ENCODE measurements around the gene LRRC4B. TPM values are rescaled to one million over a fixed set of nuclear protein-coding genes. Genes with fewer than 3 reads are reported as not detected.

Gene LRRC4B
- total RNA-seq, 1 donor from 2014 or later = 3.9 TPM

- H3K27me3 ChIP-seq (ENCODE audit: low read depth) = peaks cover 8% of the 10 kb centered on the region
Observed at GRCh38 chr19:50518091-50519005, 49.9 kb downstream of the LRRC4B start.

GRCh38 chr19:50517704-50518075 lies 50.5 kb downstream of the LRRC4B start:
- no peaks in the 10 kb centered on the region for H3K9me3 ChIP-seq
- H3K36me3 ChIP-seq = no peaks in the 10 kb centered on the region
- no peak overlapping the region for H3K27ac ChIP-seq
- no peaks in the 10 kb centered on the region for H3K4me1 ChIP-seq
- intact Hi-C loops (cut with DNase I) = no loop called here
- H3K4me3 ChIP-seq = no peak overlapping the region
- DNase-seq = peak; percentile 37
- ATAC-seq = no peak
- H3K27me3 ChIP-seq (ENCODE audit: low read depth) = peaks cover 8% of the 10 kb centered on the region
- no peak for TF ChIP-seq CTCF (IDR thresholded peaks at IDR 0.05)

More at GRCh38 chr19:50518091-50519005, 49.9 kb downstream of the LRRC4B start:
- ATAC-seq = no peak
- no peak overlapping the region for H3K27ac ChIP-seq
- no peaks in the 10 kb centered on the region for H3K36me3 ChIP-seq
- no peaks in the 10 kb centered on the region for H3K9me3 ChIP-seq
- peak; percentile 46 for DNase-seq
- TF ChIP-seq CTCF (IDR thresholded peaks at IDR 0.05) = peak; percentile 11
- no peak overlapping the region for H3K4me3 ChIP-seq
- intact Hi-C loops (cut with DNase I) = no loop called here
- H3K4me1 ChIP-seq = no peaks in the 10 kb centered on the region

GRCh38 chr19:50516964-50517703 lies 51.1 kb downstream of the LRRC4B start:
- no peak for TF ChIP-seq CTCF (IDR thresholded peaks at IDR 0.05)
- H3K36me3 ChIP-seq = no peaks in the 10 kb centered on the region
- intact Hi-C loops (cut with DNase I) = no loop called here
- no peaks in the 10 kb centered on the region for H3K9me3 ChIP-seq
- no peak overlapping the region for H3K4me3 ChIP-seq
- ATAC-seq = no peak
- DNase-seq = peak; percentile 35
- H3K27ac ChIP-seq = no peak overlapping the region
- no peaks in the 10 kb centered on the region for H3K4me1 ChIP-seq
- H3K27me3 ChIP-seq (ENCODE audit: low read depth) = peaks cover 8% of the 10 kb centered on the region

GRCh38 chr19:50516456-50516855 lies 51.8 kb downstream of the LRRC4B start:
- H3K9me3 ChIP-seq = no peaks in the 10 kb centered on the region
- ATAC-seq = no peak
- H3K4me1 ChIP-seq = no peaks in the 10 kb centered on the region
- H3K27ac ChIP-seq = no peak overlapping the region
- peaks cover 8% of the 10 kb centered on the region for H3K27me3 ChIP-seq (ENCODE audit: low read depth)
- no peaks in the 10 kb centered on the region for H3K36me3 ChIP-seq
- intact Hi-C loops (cut with DNase I) = no loop called here
- TF ChIP-seq CTCF (IDR thresholded peaks at IDR 0.05) = no peak
- peak; percentile 9 for DNase-seq
- H3K4me3 ChIP-seq = no peak overlapping the region

GRCh38 chr19:50515168-50515561 lies 53.1 kb downstream of the LRRC4B start:
- no peaks in the 10 kb centered on the region for H3K36me3 ChIP-seq
- no peak overlapping the region for H3K4me3 ChIP-seq
- TF ChIP-seq CTCF (IDR thresholded peaks at IDR 0.05) = no peak
- DNase-seq (peak; percentile 35), ATAC-seq (no peak)
- peaks cover 8% of the 10 kb centered on the region for H3K27me3 ChIP-seq (ENCODE audit: low read depth)
- peaks cover 5% of the 10 kb centered on the region for H3K4me1 ChIP-seq
- intact Hi-C loops (cut with DNase I) = no loop called here
- H3K27ac ChIP-seq = no peak overlapping the region
- no peaks in the 10 kb centered on the region for H3K9me3 ChIP-seq

All from lower lobe of right lung (tissue), 2 donors.